HG03045 (cell line): Measurements from ENCODE around the gene OSGEPL1.
"Not testable (repeated sequence)": the region's sequence is repeated elsewhere in the genome, so short reads cannot be mapped to it uniquely, and the experiment has no call there.

Experiments
- ATAC-seq: cut with Tn5 transposase; IDR thresholded peaks from one replicate; pipeline ENCODE4 v1.9.1; 2021; ENCODE audit warnings: mild to moderate bottlenecking, moderate library complexity; ENCODE audit not compliant: unreplicated experiment

OSGEPL1 gene, protein sequence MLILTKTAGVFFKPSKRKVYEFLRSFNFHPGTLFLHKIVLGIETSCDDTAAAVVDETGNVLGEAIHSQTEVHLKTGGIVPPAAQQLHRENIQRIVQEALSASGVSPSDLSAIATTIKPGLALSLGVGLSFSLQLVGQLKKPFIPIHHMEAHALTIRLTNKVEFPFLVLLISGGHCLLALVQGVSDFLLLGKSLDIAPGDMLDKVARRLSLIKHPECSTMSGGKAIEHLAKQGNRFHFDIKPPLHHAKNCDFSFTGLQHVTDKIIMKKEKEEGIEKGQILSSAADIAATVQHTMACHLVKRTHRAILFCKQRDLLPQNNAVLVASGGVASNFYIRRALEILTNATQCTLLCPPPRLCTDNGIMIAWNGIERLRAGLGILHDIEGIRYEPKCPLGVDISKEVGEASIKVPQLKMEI

DNA sequence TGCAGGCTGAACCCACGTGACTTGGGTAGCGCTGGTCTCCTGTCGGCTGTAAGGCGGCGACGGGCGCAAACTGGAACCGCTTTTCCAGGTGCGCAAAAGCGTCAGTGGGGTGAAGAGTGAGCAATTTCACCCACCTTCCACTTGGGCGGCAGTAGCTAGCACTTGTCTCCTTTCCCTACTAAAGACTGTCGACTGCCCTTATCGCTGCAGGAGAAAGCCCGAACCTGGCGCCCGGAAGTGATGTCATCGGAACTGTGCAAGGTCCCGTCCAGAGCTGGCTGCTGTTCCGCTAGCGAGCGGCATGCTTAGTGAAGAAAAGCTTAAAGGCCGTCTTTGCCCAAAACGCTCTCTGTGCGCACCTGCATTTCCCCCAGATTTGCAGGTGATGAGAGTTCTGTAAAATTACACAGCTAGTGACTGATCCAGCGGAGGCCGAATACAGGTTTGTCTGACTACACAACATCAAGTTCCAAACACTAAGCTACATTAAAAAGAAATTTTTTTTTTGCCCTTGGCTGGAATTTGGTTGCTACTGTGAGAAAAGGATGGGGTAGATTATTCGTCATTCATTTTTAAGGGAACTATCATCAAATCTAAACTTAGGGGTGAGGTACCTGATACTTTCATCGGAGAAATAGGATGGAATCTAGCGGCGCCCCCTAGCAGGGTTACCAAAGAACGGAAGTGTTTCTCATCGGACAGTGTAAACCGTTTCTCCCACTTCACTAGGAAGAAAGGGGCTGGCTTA is at the start of gene OSGEPL1:
Gene OSGEPL1 (minus strand): TSS at position 242 of the 748 bp plus-strand sequence. CDS start 1,152 bp downstream, outside the sequence.
- ATAC-seq, result peak; percentile 98

DNA sequence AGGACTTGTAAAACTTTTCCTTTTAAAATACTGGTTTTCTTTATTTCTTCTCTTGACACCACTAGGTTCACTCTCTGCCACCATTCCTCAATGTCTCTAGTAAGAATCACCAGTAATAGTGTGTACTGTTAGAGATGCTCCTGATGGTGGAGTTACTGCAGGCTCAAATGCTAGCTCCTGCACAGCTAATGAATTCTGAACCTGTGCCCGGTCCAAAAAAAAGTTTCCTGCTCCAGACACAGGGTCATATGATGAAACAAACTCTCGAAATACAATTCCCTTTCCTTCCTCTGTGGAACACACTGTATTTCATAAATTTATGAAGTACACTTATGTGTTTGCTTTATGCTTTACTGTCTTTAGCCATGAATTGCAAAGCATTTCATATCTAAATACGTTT is 40.8 kb upstream of the OSGEPL1 start:
- ATAC-seq, result no peak

DNA sequence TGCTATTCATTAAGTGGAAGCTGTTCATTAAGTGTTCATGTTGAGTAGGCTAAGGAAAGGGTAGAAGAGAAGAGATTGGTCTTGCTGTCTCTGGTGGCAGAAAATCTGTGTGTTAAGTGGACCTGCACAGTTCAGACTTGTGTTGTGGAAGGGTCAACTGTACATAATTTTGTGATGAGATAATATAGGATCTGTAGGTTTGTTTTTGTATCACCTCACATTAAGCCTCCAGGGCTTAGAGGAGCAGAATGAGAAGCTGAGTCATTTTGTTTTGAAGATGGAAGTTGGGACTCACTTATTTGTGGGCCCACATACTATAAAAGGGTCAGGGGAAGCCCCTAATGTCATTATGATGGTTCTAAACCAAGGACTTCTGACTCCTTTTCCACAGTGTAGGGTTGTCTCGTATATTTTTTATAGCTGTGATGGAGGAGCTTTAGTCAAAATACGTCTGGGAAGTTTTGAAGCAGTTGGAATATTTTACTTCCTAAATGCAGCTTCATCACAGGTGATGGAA is 39.9 kb upstream of the OSGEPL1 start:
- ATAC-seq, result no peak

GRCh38 chr2:189799531-189799930 is 36.9 kb upstream of the OSGEPL1 start:
- ATAC-seq, result no peak

- no peak for ATAC-seq
Observed at GRCh38 chr2:189799030-189799331, 36.4 kb upstream of the OSGEPL1 start.

GRCh38 chr2:189798312-189799029 is 35.9 kb upstream of the OSGEPL1 start:
- ATAC-seq, result peak; percentile 69

GRCh38 chr2:189797902-189798301 is 35.3 kb upstream of the OSGEPL1 start:
- ATAC-seq, result no peak

- ATAC-seq, result no peak
Observed at GRCh38 chr2:189794310-189794709, 31.7 kb upstream of the OSGEPL1 start.

DNA sequence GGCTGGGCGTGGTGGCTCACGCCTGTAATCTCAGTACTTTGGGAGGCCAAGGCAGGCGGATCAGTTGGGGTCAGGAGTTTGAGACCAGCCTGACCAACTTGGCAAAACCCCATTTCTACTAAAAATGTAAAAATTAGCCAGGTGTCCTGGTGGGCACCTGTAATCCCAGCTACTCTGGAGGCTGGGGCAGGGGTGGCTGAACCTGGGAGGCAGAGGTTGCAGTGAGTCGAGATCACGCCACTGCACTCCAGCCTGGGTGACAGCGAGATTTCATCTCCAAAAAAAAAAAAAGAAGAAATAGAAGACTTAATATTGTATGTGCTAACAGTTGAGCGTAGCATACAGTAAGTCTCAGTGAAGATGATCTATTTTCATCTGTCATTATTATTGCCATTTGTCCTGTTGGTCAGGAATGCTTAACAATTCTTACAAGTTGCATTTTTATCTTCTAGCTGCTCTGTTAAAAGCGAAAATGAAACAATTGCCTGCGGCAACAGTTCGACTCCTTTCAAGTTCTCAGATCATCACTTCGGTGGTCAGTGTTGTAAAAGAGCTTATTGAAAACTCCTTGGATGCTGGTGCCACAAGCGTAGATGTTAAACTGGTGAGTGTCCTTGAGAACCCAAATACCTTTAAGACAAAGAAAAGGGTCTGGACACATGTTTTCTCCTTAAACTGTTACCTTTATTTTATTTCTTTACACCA is 28.9 kb upstream of the OSGEPL1 start:
- ATAC-seq, result no peak

GRCh38 chr2:189783927-189784867 is 21.6 kb upstream of the OSGEPL1 start, which contains the start of the genes ORMDL1 and PMS1:
TSS of gene ORMDL1 (minus strand) at chr2:189784339. CDS start at chr2:189782595, 1,744 bp downstream.
TSS of gene PMS1 (plus strand) at chr2:189784450. CDS start at chr2:189791810, 7,360 bp downstream.
- peak; percentile 96 for ATAC-seq

GRCh38 chr2:189783451-189783926 is 20.9 kb upstream of the OSGEPL1 start:
- ATAC-seq, result peak; percentile 17

DNA sequence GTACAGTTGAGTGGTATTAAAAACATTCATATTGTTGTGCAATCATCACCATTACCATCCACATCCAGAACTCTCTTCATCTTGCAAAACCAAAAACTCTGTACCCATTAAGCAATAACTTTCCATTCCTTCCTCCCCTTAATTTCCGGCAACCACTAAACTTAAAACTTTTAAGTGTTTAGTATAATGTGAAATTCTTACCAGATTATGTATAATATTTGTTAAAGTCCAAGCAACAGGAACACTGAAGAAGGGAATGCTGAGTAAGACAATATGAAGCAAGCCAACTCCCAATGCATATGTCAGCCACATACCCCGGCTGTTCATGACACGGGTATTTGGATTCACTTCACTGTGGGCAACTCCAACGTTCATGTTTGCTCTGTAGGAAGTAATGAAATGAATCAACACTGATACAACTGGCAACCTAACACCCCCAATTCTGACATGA is 19.7 kb upstream of the OSGEPL1 start:
- no peak for ATAC-seq

- no peak for ATAC-seq
Observed at GRCh38 chr2:189772212-189772611, 9.6 kb upstream of the OSGEPL1 start.

- ATAC-seq, result no peak
Observed at GRCh38 chr2:189770590-189771322, 8.2 kb upstream of the OSGEPL1 start.

DNA sequence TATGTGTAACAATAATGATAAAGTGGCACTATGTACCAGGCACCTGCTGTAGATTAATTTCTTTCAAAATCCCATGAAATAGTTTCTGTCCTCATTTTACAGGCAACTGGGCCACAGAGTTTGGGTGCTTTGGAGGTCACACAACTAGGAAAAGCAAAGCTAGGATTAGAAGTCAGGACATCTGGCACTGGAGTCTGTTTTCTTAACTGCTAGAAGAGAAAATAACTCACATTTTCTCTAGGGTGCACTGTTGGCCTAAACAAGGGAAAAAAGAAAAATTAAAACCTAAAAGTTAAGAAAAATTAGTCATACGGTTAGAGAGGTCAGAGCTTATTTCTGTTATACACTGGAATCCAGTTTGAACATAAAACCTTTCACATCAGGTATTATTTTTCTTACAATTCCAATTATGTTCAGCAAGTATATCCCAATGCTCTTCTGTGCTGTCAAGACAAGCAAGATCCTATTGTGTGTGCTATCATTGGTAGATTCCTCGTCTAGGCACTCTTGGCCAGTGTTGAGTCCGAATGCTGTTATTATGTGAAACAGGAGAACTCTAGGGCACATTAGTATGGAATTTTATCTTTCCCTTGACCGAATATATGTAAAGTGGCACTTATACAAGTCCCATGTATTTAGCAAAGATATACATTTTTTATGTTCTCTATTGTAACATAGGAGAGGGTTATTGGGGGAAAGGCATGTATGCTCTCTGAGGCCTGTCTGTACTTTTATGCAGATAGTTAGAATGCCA is 1.5 kb upstream of the OSGEPL1 start:
- no peak for ATAC-seq

GRCh38 chr2:189762229-189762550 is 402 bp downstream of the OSGEPL1 start:
- no peak for ATAC-seq

DNA sequence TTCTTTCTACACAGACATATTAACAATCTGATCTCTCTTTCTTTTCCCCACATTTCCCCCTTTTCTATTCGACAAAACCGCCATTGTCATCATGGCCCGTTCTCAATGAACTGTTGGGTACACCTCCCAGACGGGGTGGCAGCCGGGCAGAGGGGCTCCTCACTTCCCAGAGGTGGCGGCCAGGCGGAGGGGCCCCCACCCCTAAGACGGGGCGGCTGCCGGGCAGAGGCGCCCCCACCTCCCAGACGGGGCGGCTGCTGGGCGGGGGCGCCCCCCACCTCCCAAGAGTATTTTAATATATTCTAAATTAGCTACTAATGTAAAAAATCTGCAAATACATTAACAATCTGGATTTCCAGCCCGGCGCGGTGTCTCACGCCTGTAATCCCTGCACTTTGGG is 2.4 kb downstream of the OSGEPL1 start:
- not testable (repeated sequence) for ATAC-seq
